Keratinocyte (primary cell): ENCODE results near the gene SPRR2A.

Experiments used
- CTCF ChIP-seq, 3 experiments: IDR thresholded peaks in 1 of 3; conservative IDR thresholded peaks in 1 of 3; optimal IDR thresholded peaks in 1 of 3; 2 replicates in 2 of 3; 3 replicates in 1 of 3; pipeline versions ENCODE3 to v1.5.1; 2011; ENCODE audit warnings: low read length in 3 of 3, mild to moderate bottlenecking in 3 of 3, moderate library complexity in 2 of 3, control low read depth in 1 of 3, inconsistent platforms in 1 of 3; ENCODE audit not compliant: insufficient read depth in 2 of 3; ENCODE audit errors: extremely low read depth in 1 of 3
- EZH2 ChIP-seq: IDR thresholded peaks from one replicate; pipeline ENCODE4 v1.6.1; 2012; ENCODE audit warnings: inconsistent platforms, mild to moderate bottlenecking, low read length, moderate library complexity

- TF ChIP-seq CTCF (optimal IDR thresholded peaks at IDR 0.05 in 1 of 3, IDR thresholded peaks at IDR 0.05 in 1 of 3, conservative IDR thresholded peaks at IDR 0.05 in 1 of 3; ENCODE audit: extremely low read depth in 1 of 3, insufficient read depth in 2 of 3, low read length in 3 of 3) (no peak), EZH2 (no peak)
These were observed 14.2 kb upstream of the SPRR2A start, which contains the start of gene SPRR2B for GRCh38 chr1:153071511-153071910.
